H1 (cell line): ENCODE results near the gene GMFB. TPM values are rescaled to one million over a fixed set of nuclear protein-coding genes. Genes with fewer than 3 reads are reported as not detected.

ENCODE experiments used
- CTCF ChIA-PET: fragments of 300-600 bp; sonication (Branson Sonifier 250); formaldehyde crosslinking; loops from one replicate; lab custom pipeline; 2021; ENCODE audit not compliant: partially characterized antibody; lab: Charles Lee
- POLR2A ChIA-PET: fragments of 300-600 bp; sonication (Branson Sonifier 250); formaldehyde crosslinking; loops from one replicate; lab custom pipeline; 2021; ENCODE audit warnings: inconsistent platforms; ENCODE audit not compliant: partially characterized antibody; lab: Charles Lee
- DNase-seq, 2 experiments: peaks; one replicate each; pipeline versions ENCODE4 v3.0.0 to v3.0.0-alpha.2; 2010 to 2022; ENCODE audit warnings: low spot score in 2 of 2, low read depth in 1 of 2, mixed read lengths in 1 of 2
- FAIRE-seq: peaks from 2 replicates; lab custom pipeline; 2011; peaks lifted over from hg19 to GRCh38; lab: Jason Lieb, UNC
- H2AFZ ChIP-seq: 2 replicates; pipeline ENCODE4 v1.8.1; 2012; ENCODE audit warnings: low read length, inconsistent platforms
- H2AK5ac ChIP-seq: 2 replicates; pipeline ENCODE4 v1.6.1; 2013; ENCODE audit warnings: low read depth, low read length
- H2BK120ac ChIP-seq: replicated peaks from 2 replicates; pipeline ENCODE3; 2013; ENCODE audit warnings: low read depth, low read length, inconsistent platforms
- H2BK12ac ChIP-seq: 2 replicates; pipeline ENCODE4 v1.6.1; 2013; ENCODE audit warnings: low read depth, low read length
- H2BK15ac ChIP-seq: 2 replicates; pipeline ENCODE4 v1.6.1; 2013; ENCODE audit warnings: low read length
- H2BK20ac ChIP-seq: 2 replicates; pipeline ENCODE4 v1.6.1; 2013; ENCODE audit warnings: low read length
- H2BK5ac ChIP-seq: 2 replicates; pipeline ENCODE4 v1.6.1; 2013; ENCODE audit warnings: low read depth, low read length
- H3K14ac ChIP-seq: 2 replicates; pipeline ENCODE4 v1.6.1; 2013; ENCODE audit warnings: inconsistent platforms; ENCODE audit not compliant: insufficient read length
- H3K18ac ChIP-seq: 2 replicates; pipeline ENCODE4 v1.6.1; 2013; ENCODE audit warnings: low read length; ENCODE audit errors: extremely low read depth
- H3K23ac ChIP-seq: 2 replicates; pipeline ENCODE4 v1.6.1; 2013; ENCODE audit warnings: inconsistent platforms; ENCODE audit not compliant: insufficient read length
- H3K23me2 ChIP-seq: 2 replicates; pipeline ENCODE4 v1.6.1; 2013; ENCODE audit warnings: low read depth, low read length
- H3K27ac ChIP-seq: 2 replicates; pipeline ENCODE4 v1.6.1; 2011; ENCODE audit warnings: low read depth, low read length, inconsistent platforms
- H3K27me3 ChIP-seq, 4 experiments: replicated peaks in 1 of 4; 1 replicate in 1 of 4; 2 replicates in 3 of 4; pipeline versions ENCODE4 v1.6.1 to v1.8.1; 2011 to 2013; ENCODE audit warnings: low read length in 3 of 4, mild to moderate bottlenecking in 3 of 4, inconsistent platforms in 2 of 4, mixed read lengths in 2 of 4, moderate library complexity in 1 of 4; ENCODE audit not compliant: control insufficient read depth in 3 of 4, insufficient read depth in 3 of 4; ENCODE audit errors: extremely low read depth in 1 of 4
- H3K36me3 ChIP-seq, 4 experiments: 2 replicates each; pipeline versions ENCODE4 v1.6.1 to v1.8.1; 2011 to 2013; ENCODE audit warnings: mild to moderate bottlenecking in 4 of 4, low read length in 3 of 4, moderate library complexity in 2 of 4, control low read depth in 1 of 4, inconsistent platforms in 1 of 4; ENCODE audit not compliant: insufficient read depth in 4 of 4, control insufficient read depth in 2 of 4
- H3K4ac ChIP-seq: replicated peaks from 2 replicates; pipeline ENCODE3; 2013; ENCODE audit warnings: low read length, low read depth, mixed read lengths, inconsistent platforms; ENCODE audit not compliant: insufficient read length
- H3K4me1 ChIP-seq, 4 experiments: replicated peaks in 1 of 4; 1 replicate in 1 of 4; 2 replicates in 3 of 4; pipeline versions ENCODE4 v1.6.1 to v1.8.1; 2011 to 2013; ENCODE audit warnings: low read length in 3 of 4, inconsistent platforms in 2 of 4, mixed read lengths in 1 of 4; ENCODE audit not compliant: insufficient read depth in 4 of 4, control insufficient read depth in 3 of 4
- H3K4me2 ChIP-seq, 2 experiments: 2 replicates each; pipeline versions ENCODE4 v1.6.1 to v1.8.1; 2011 to 2013; ENCODE audit warnings: low read depth in 2 of 2, low read length in 2 of 2, control low read depth in 1 of 2, inconsistent platforms in 1 of 2, mild to moderate bottlenecking in 1 of 2; ENCODE audit not compliant: insufficient read depth in 1 of 2
- H3K4me3 ChIP-seq, 4 experiments: fragments of 200-600, 300-600 bp in 1 of 4; sonication (generic), shearing (Covaris generic), sonication (Bioruptor Twin) in 1 of 4; 2 replicates each; pipeline versions ENCODE4 v1.5.1 to v1.8.1; 2011 to 2016; ENCODE audit warnings: low read length in 4 of 4, low read depth in 3 of 4, control low read depth in 2 of 4, inconsistent platforms in 2 of 4, mild to moderate bottlenecking in 2 of 4, mixed read lengths in 1 of 4, moderate library complexity in 1 of 4; ENCODE audit not compliant: insufficient read depth in 2 of 4; ENCODE audit errors: extremely low read depth in 1 of 4
- H3K56ac ChIP-seq: replicated peaks from 2 replicates; pipeline ENCODE3; 2013; ENCODE audit warnings: low read depth, mild to moderate bottlenecking, mixed read lengths, low read length, inconsistent platforms; ENCODE audit not compliant: insufficient read length
- H3K79me1 ChIP-seq: 2 replicates; pipeline ENCODE4 v1.6.1; 2013; ENCODE audit warnings: low read depth, low read length, control low read depth
- H3K79me2 ChIP-seq, 2 experiments: 2 replicates each; pipeline versions ENCODE4 v1.6.1 to v1.8.1; 2012 to 2013; ENCODE audit warnings: low read length in 2 of 2, mild to moderate bottlenecking in 2 of 2, inconsistent platforms in 1 of 2; ENCODE audit not compliant: insufficient read depth in 2 of 2, control insufficient read depth in 1 of 2
- H3K9ac ChIP-seq, 4 experiments: replicated peaks in 1 of 4; 1 replicate in 1 of 4; 2 replicates in 3 of 4; pipeline versions ENCODE4 v1.6.1 to v1.8.1; 2011 to 2013; ENCODE audit warnings: low read depth in 3 of 4, low read length in 3 of 4, control low read depth in 2 of 4, mild to moderate bottlenecking in 2 of 4, moderate library complexity in 2 of 4, inconsistent platforms in 1 of 4; ENCODE audit errors: extremely low read depth in 1 of 4
- H3K9me3 ChIP-seq, 2 experiments: 2 replicates each; pipeline versions ENCODE4 v1.6.1 to v1.8.1; 2012 to 2013; ENCODE audit warnings: mild to moderate bottlenecking in 2 of 2, moderate library complexity in 2 of 2, control low read depth in 1 of 2, inconsistent platforms in 1 of 2, low read depth in 1 of 2, low read length in 1 of 2, mixed read lengths in 1 of 2; ENCODE audit not compliant: insufficient read depth in 2 of 2
- H4K20me1 ChIP-seq, 2 experiments: replicated peaks in 1 of 2; 2 replicates each; pipeline versions ENCODE3 to v1.8.1; 2011 to 2013; ENCODE audit warnings: inconsistent platforms in 2 of 2, low read length in 2 of 2, mild to moderate bottlenecking in 1 of 2; ENCODE audit not compliant: insufficient read depth in 2 of 2, control insufficient read depth in 1 of 2
- H4K5ac ChIP-seq: 2 replicates; pipeline ENCODE4 v1.6.1; 2013; ENCODE audit warnings: low read length, low read depth, mixed read lengths, inconsistent platforms; ENCODE audit not compliant: insufficient read length
- H4K8ac ChIP-seq: 2 replicates; pipeline ENCODE4 v1.8.0; 2013; ENCODE audit warnings: mild to moderate bottlenecking, moderate library complexity, low read length, inconsistent platforms; ENCODE audit not compliant: insufficient read depth; ENCODE audit errors: extremely low read depth
- H4K91ac ChIP-seq: replicated peaks from 2 replicates; pipeline ENCODE3; 2013; ENCODE audit warnings: low read length, mixed read lengths, inconsistent platforms; ENCODE audit not compliant: insufficient read length
- ATF2 ChIP-seq: IDR thresholded peaks from 2 replicates; pipeline ENCODE4 v1.6.1; 2012; ENCODE audit warnings: low read length, inconsistent platforms
- BCL11A ChIP-seq, 2 experiments: IDR thresholded peaks; one replicate each; pipeline ENCODE4 v1.6.1; 2011; ENCODE audit warnings: low read depth in 2 of 2, low read length in 2 of 2, mild to moderate bottlenecking in 2 of 2
- BRCA1 ChIP-seq: IDR thresholded peaks from 2 replicates; pipeline ENCODE4 v1.6.1; 2012; ENCODE audit warnings: low read depth, low read length, improper control_type of control experiment
- CEBPB ChIP-seq: IDR thresholded peaks from 2 replicates; pipeline ENCODE4 v1.6.1; 2012; ENCODE audit warnings: low read depth, low read length
- CHD1 ChIP-seq: IDR thresholded peaks from 2 replicates; pipeline ENCODE4 v1.6.1; 2012; ENCODE audit warnings: low read depth, low read length, improper control_type of control experiment
- CTBP2 ChIP-seq: IDR thresholded peaks from 2 replicates; pipeline ENCODE4 v1.7.0; 2011; ENCODE audit warnings: borderline replicate concordance, mild to moderate bottlenecking, moderate library complexity, mixed read lengths, low read length; ENCODE audit not compliant: insufficient read depth, insufficient read length
- EGR1 ChIP-seq: IDR thresholded peaks from 2 replicates; pipeline ENCODE4 v1.6.1; 2011; ENCODE audit warnings: low read depth, low read length, borderline replicate concordance
- KDM5A ChIP-seq: fragments of 200-600 bp; IDR thresholded peaks from 2 replicates; pipeline ENCODE4 v1.7.1; 2012; ENCODE audit warnings: mild to moderate bottlenecking, low read length, inconsistent platforms, mixed read lengths
- MAFK ChIP-seq: IDR thresholded peaks from 2 replicates; pipeline ENCODE4 v1.6.1; 2012; ENCODE audit warnings: low read depth, mild to moderate bottlenecking, improper control_type of control experiment, low read length
- NANOG ChIP-seq: IDR thresholded peaks from 2 replicates; pipeline ENCODE4 v1.6.1; 2011; ENCODE audit warnings: low read length, low read depth, mild to moderate bottlenecking, inconsistent platforms; ENCODE audit not compliant: insufficient read depth, poor library complexity, severe bottlenecking
- POLR2A ChIP-seq, 2 experiments: IDR thresholded peaks; 1 replicate in 1 of 2; 2 replicates in 1 of 2; pipeline ENCODE4 v1.6.1; 2011; ENCODE audit warnings: low read depth in 2 of 2, low read length in 2 of 2, mild to moderate bottlenecking in 2 of 2; ENCODE audit errors: control extremely low read depth in 1 of 2
- POLR2AphosphoS5 ChIP-seq: IDR thresholded peaks from 2 replicates; pipeline ENCODE4 v1.6.1; 2011; ENCODE audit warnings: low read depth, low read length
- RXRA ChIP-seq: IDR thresholded peaks from 2 replicates; pipeline ENCODE4 v1.6.1; 2011; ENCODE audit warnings: low read depth, mild to moderate bottlenecking, low read length, moderate library complexity; ENCODE audit not compliant: insufficient read depth
- WGBS, 2 experiments: shearing (Covaris generic) in 1 of 2; methylation state at CpG; one replicate each; pipeline versions ENCODE4 v1.1.6 to v1.1.7; 2013 to 2015; ENCODE audit warnings: low lambda C conversion rate in 2 of 2, mixed read lengths in 2 of 2, inconsistent platforms in 1 of 2, low coverage in 1 of 2, missing lambda C conversion rate in 1 of 2; ENCODE audit not compliant: insufficient replicate concordance in 2 of 2, insufficient coverage in 1 of 2, insufficient read length in 1 of 2; ENCODE audit errors: extremely low coverage in 1 of 2, missing lambda C conversion rate in 1 of 2; 5-methylcytosine and 5-hydroxymethylcytosine counted together
- polyA plus RNA-seq, 7 experiments: library from polyadenylated mRNA; depleted of rRNA in 3 of 7; stranded (reverse) in 5 of 7; unstranded in 2 of 7; fragments of >200 nt in 5 of 7; fragments of 200-250 nt in 2 of 7; gene quantifications; 1 replicate in 5 of 7; 2 replicates in 1 of 7; 4 replicates in 1 of 7; pipeline versions ENCODE4 v1.2.1 to v1.2.3, GENCODE V29; 2011 to 2013; ENCODE audit warnings: missing spikeins in 2 of 7, mixed read lengths in 2 of 7
- total RNA-seq: library from RNA; stranded (reverse); fragmentation: NEBNext Ultra II Directional; extraction: Animal tissue kit (Norgen Biotek cat#: 25700); gene quantifications from 2 replicates; pipeline ENCODE4 v1.2.1, GENCODE V29; 2021

Gene GMFB
- total and polyA plus RNA-seq, 2 of the 8 experiments (the other 6 are each of a cell fraction or from before 2014, with no cell fraction given), result 17.9 to 77.3 TPM

DNA sequence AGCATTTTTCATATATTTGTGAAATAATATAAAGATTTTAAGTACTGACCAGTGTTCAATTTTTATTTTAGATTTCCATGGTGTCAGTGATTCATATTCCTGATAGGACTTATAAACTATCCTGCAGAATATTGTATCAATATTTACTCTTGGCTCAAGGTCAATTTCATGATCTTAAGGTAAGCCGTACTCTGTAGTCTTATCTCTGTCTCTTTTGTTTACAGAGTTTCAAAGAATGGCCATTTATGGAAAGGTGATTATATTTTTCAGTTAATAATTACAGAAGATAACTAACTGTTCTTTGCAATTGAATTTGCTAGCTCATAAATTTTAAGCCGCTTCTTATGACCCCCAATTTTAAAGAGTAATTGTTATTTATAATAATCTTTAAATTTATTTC lies 48.9 kb upstream of the GMFB start:
- H3K79me1 ChIP-seq, result no peaks in the 10 kb centered on the region
- CTCF ChIA-PET, result no interaction called here
- H3K4me2 ChIP-seq, result no peak overlapping the region
- H3K27me3 ChIP-seq, result no peaks in the 10 kb centered on the region
- peaks cover 0 to 1% of the 10 kb centered on the region in 2 experiments for H4K20me1 ChIP-seq
- H2AFZ ChIP-seq, result no peak overlapping the region
- H3K27ac ChIP-seq, result no peak overlapping the region
- H4K8ac ChIP-seq, result no peak overlapping the region
- H3K4me3 ChIP-seq, result no peak overlapping the region
- no peak overlapping the region for H3K4ac ChIP-seq
- H3K4me1 ChIP-seq, result peaks cover 0 to 2% (median 0%) of the 10 kb centered on the region in 4 experiments; a peak in 1 of 7 replicates
- H3K23me2 ChIP-seq, result no peaks in the 10 kb centered on the region
- no peak overlapping the region for H2BK12ac ChIP-seq
- DNase-seq (no peak), FAIRE-seq (no peak)
- no peak overlapping the region for H2BK120ac ChIP-seq
- no peaks in the 10 kb centered on the region for H3K9me3 ChIP-seq
- WGBS, 2 experiments, result 85% methylated on average over 2 of the region's 2 CpGs; no CpG with 5 or more reads in 1 of the 2 experiments
- H4K5ac ChIP-seq, result no peak overlapping the region
- POLR2A ChIA-PET, result no interaction called here
- H3K79me2 ChIP-seq, result no peaks in the 10 kb centered on the region
- no peak overlapping the region for H3K56ac ChIP-seq
- H3K18ac ChIP-seq, result no peak overlapping the region
- H3K9ac ChIP-seq, result no peak overlapping the region
- H2BK15ac ChIP-seq, result no peak overlapping the region
- H2BK20ac ChIP-seq, result no peak overlapping the region
- no peak overlapping the region for H3K14ac ChIP-seq
- H2AK5ac ChIP-seq, result no peak overlapping the region
- H3K36me3 ChIP-seq, result peaks cover 0 to 16% (median 5%) of the 10 kb centered on the region in 4 experiments; a peak in 4 of 8 replicates
- no peak overlapping the region for H3K23ac ChIP-seq
- no peak overlapping the region for H4K91ac ChIP-seq
- H2BK5ac ChIP-seq, result no peak overlapping the region
- TF ChIP-seq BRCA1 (no peak), ATF2 (no peak), KDM5A (no peak), CTBP2 (no peak), EGR1 (no peak), NANOG (no peak), POLR2A (IDR thresholded peaks at IDR 0.05; ENCODE audit: control extremely low read depth in 1 of 2, low read depth in 2 of 2, low read length in 2 of 2) (no peak), POLR2AphosphoS5 (no peak), CHD1 (no peak), CEBPB (no peak), BCL11A (IDR thresholded peaks at IDR 0.05; ENCODE audit: low read depth in 2 of 2, low read length in 2 of 2) (no peak), MAFK (no peak), RXRA (no peak)
